ENCODE data around the gene RBM44. TPM values are rescaled to one million over a fixed set of nuclear protein-coding genes. Genes with fewer than 3 reads are reported as not detected.

Gene RBM44
- total RNA-seq, 1 experiment from 2014 or later: 0.51 TPM

- Histone ChIP-seq H3K4me2 (ENCODE audit: low read length) (peak within 1 kb of the TSS; percentile 92), H3K27ac (ENCODE audit: low read length) (peak within 1 kb of the TSS; percentile 90), H3K4me1 (ENCODE audit: insufficient read depth, low read length) (peaks cover 52% of the 10 kb centered on the region), H3F3A (ENCODE audit: low read length, unreplicated experiment) (no peaks in the 10 kb centered on the region), H3K9me2 (replicated peaks; ENCODE audit: low read length) (no peaks in the 10 kb centered on the region), H3K79me2 (ENCODE audit: low read length) (peaks cover 54% of the 10 kb centered on the region), H3K9ac (ENCODE audit: low read length) (peak within 1 kb of the TSS; percentile 74), H2AFZ (ENCODE audit: low read length) (peak within 1 kb of the TSS; percentile 65), H3K27me3 (ENCODE audit: low read length) (no peaks in the 10 kb centered on the region), H3K36me3 (ENCODE audit: low read depth, low read length) (no peaks in the 10 kb centered on the region), H3K9me3 (ENCODE audit: low read length) (no peaks in the 10 kb centered on the region), H4K20me1 (ENCODE audit: low read length) (no peaks in the 10 kb centered on the region), H3K4me3 (ENCODE audit: low read length) (peak within 1 kb of the TSS; percentile 76)
- no peak for TF ChIP-seq EZH2phosphoT487 (IDR thresholded peaks at IDR 0.05; ENCODE audit: borderline replicate concordance, low read length)
- no peak for TF ChIP-seq EZH2 (IDR thresholded peaks at IDR 0.05; ENCODE audit: low read length, unreplicated experiment)
- TF ChIP-seq CTCF (conservative IDR thresholded peaks at IDR 0.05; ENCODE audit: low read depth, low read length): no peak
- intact Hi-C loops (cut with micrococcal nuclease): loop anchor here (2.0 to 10.0 kb wide), 3 partner anchors 107 to 203 kb away; partner anchors contain the start of genes SCLY and UBE2F
- ChIA-PET CTCF (interaction anchor here (0.6 kb wide), 1 partner anchor 111 kb away, joined by 3 read pairs; no protein-coding TSS in a partner anchor), POLR2A (ENCODE audit: unreplicated experiment) (no interaction called here)
- DNase-seq: peak; percentile 62
- ATAC-seq: peak; percentile 6
- BruUV-seq (replicated peaks): no TSS peak
Measured at GRCh38 chr2:237859533-237860272, 61.1 kb downstream of the RBM44 start, which contains the start of gene RAMP1. Gene RAMP1, plus strand, starts transcription at chr2:237859623. Its CDS starts 53 bp downstream, at chr2:237859676.

- H4K20me1 ChIP-seq (ENCODE audit: low read length): no peaks in the 10 kb centered on the region
- H3K4me2 ChIP-seq (ENCODE audit: low read length): peak overlapping the region; percentile 92
- H3K36me3 ChIP-seq (ENCODE audit: low read depth, low read length): no peaks in the 10 kb centered on the region
- H3K27me3 ChIP-seq (ENCODE audit: low read length): no peaks in the 10 kb centered on the region
- CTCF ChIA-PET: interaction anchor here (0.6 kb wide), 1 partner anchor 110 kb away, joined by 3 read pairs; no protein-coding TSS in a partner anchor
- no peaks in the 10 kb centered on the region for H3K9me2 ChIP-seq (replicated peaks; ENCODE audit: low read length)
- no peaks in the 10 kb centered on the region for H3K9me3 ChIP-seq (ENCODE audit: low read length)
- peaks cover 52% of the 10 kb centered on the region for H3K4me1 ChIP-seq (ENCODE audit: insufficient read depth, low read length)
- H3K27ac ChIP-seq (ENCODE audit: low read length): peak overlapping the region; percentile 90
- DNase-seq (no peak), ATAC-seq (peak; percentile 3)
- H2AFZ ChIP-seq (ENCODE audit: low read length): peak overlapping the region; percentile 63
- intact Hi-C loops (cut with micrococcal nuclease): loop anchor here (2.0 to 5.0 kb wide), 2 partner anchors 106 to 202 kb away; partner anchors contain the start of genes SCLY and UBE2F
- H3F3A ChIP-seq (ENCODE audit: low read length, unreplicated experiment): no peaks in the 10 kb centered on the region
- H3K4me3 ChIP-seq (ENCODE audit: low read length): peak overlapping the region; percentile 76
- H3K9ac ChIP-seq (ENCODE audit: low read length): peak overlapping the region; percentile 74
- peaks cover 56% of the 10 kb centered on the region for H3K79me2 ChIP-seq (ENCODE audit: low read length)
- POLR2A ChIA-PET (ENCODE audit: unreplicated experiment): no interaction called here
- BruUV-seq (replicated peaks): TSS peak; percentile 90
- TF ChIP-seq EZH2phosphoT487 (IDR thresholded peaks at IDR 0.05; ENCODE audit: borderline replicate concordance, low read length): no peak
- TF ChIP-seq CTCF (conservative IDR thresholded peaks at IDR 0.05; ENCODE audit: low read depth, low read length): no peak
Measured at GRCh38 chr2:237860273-237860935, 61.8 kb downstream of the RBM44 start.
